ENCODE measurements around the gene ME3. TPM values are rescaled to one million over a fixed set of nuclear protein-coding genes. Genes with fewer than 3 reads are reported as not detected.

The ME3 gene
- total RNA-seq, 4 donors from 2014 or later = 28.2 to 60.7 (median 46.0) TPM

- no peak for TF ChIP-seq CTCF (IDR thresholded peaks at IDR 0.05; ENCODE audit: low read depth)
These were observed 97.1 kb downstream of the ME3 start for GRCh38 chr11:86575208-86575855.

- no peak for TF ChIP-seq CTCF (IDR thresholded peaks at IDR 0.05; ENCODE audit: low read depth)
These were observed 97.8 kb downstream of the ME3 start for GRCh38 chr11:86574493-86575207.

GRCh38 chr11:86571273-86571948 lies 101.0 kb downstream of the ME3 start:
- no peak for TF ChIP-seq CTCF (IDR thresholded peaks at IDR 0.05; ENCODE audit: low read depth)

GRCh38 chr11:86570451-86570850 lies 102.0 kb downstream of the ME3 start:
- no peak for TF ChIP-seq CTCF (IDR thresholded peaks at IDR 0.05; ENCODE audit: low read depth)

- no peak for TF ChIP-seq CTCF (IDR thresholded peaks at IDR 0.05; ENCODE audit: low read depth)
These were observed 102.4 kb downstream of the ME3 start for GRCh38 chr11:86570020-86570419.

- TF ChIP-seq CTCF (IDR thresholded peaks at IDR 0.05; ENCODE audit: low read depth) = no peak
These were observed 103.3 kb downstream of the ME3 start for GRCh38 chr11:86569109-86569508.

GRCh38 chr11:86565801-86566312 lies 106.6 kb downstream of the ME3 start:
- TF ChIP-seq CTCF (IDR thresholded peaks at IDR 0.05; ENCODE audit: low read depth) = no peak
